ENCODE data around the gene CARD16. TPM values are rescaled to one million over a fixed set of nuclear protein-coding genes. Genes with fewer than 3 reads are reported as not detected.

Gene CARD16
- total RNA-seq, 1 donor from 2014 or later = 1.6 TPM

- no peak for DNase-seq (ENCODE audit: low spot score in 2 of 2, unreplicated experiment in 2 of 2)
- H3K27me3 Mint-ChIP-seq (ENCODE audit: low read depth) = no peaks in the 10 kb centered on the region
- H3K27ac Mint-ChIP-seq = no peak overlapping the region
- peaks cover 3% of the 10 kb centered on the region for H3K36me3 Mint-ChIP-seq
- H3K4me1 Mint-ChIP-seq = peaks cover 18% of the 10 kb centered on the region
- H3K4me3 Mint-ChIP-seq = no peak overlapping the region
- TF ChIP-seq CTCF (IDR thresholded peaks at IDR 0.05; ENCODE audit: unreplicated experiment) = no peak
- peaks cover 26% of the 10 kb centered on the region for H3K9me3 Mint-ChIP-seq
Measured at GRCh38 chr11:105049481-105049880, 4.3 kb upstream of the CARD16 start.

- H3K4me3 Mint-ChIP-seq = no peak overlapping the region
- H3K27me3 Mint-ChIP-seq (ENCODE audit: low read depth) = no peaks in the 10 kb centered on the region
- TF ChIP-seq CTCF (IDR thresholded peaks at IDR 0.05; ENCODE audit: unreplicated experiment) = no peak
- H3K36me3 Mint-ChIP-seq = peaks cover under 1% of the 10 kb centered on the region
- H3K4me1 Mint-ChIP-seq = peaks cover 20% of the 10 kb centered on the region
- no peak for DNase-seq (ENCODE audit: low spot score in 2 of 2, unreplicated experiment in 2 of 2)
- peak overlapping the region; percentile 75 for H3K27ac Mint-ChIP-seq
- H3K9me3 Mint-ChIP-seq = peaks cover 20% of the 10 kb centered on the region
Measured at GRCh38 chr11:105046898-105047579, 1.9 kb upstream of the CARD16 start.

- TF ChIP-seq CTCF (IDR thresholded peaks at IDR 0.05; ENCODE audit: unreplicated experiment) = no peak
- Mint-ChIP-seq H3K27me3 (ENCODE audit: low read depth) (no peaks in the 10 kb centered on the region), H3K9me3 (peaks cover 10% of the 10 kb centered on the region), H3K36me3 (no peaks in the 10 kb centered on the region), H3K4me1 (peaks cover 22% of the 10 kb centered on the region), H3K27ac (no peak overlapping the region), H3K4me3 (no peak overlapping the region)
- no peak for DNase-seq (ENCODE audit: low spot score in 2 of 2, unreplicated experiment in 2 of 2)
Measured at GRCh38 chr11:105045676-105046296, 651 bp upstream of the CARD16 start.

DNA sequence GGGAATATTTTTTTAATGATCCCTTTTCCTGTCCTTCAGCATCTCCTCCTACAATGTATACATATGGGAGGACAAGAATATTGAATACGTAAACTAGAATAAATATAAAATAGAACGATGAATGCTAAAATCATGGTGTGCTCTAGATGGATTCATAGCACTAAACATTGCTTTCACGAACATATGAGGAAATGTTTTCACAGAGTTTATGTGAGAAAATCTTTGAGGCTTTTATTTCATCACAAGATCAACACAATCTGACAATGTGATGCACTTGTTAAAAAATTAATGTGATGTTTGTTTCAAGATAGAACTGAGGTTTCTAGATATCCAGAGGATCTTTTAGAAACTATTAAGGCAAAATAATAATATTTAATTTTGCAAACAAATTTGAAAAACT, 3.0 kb downstream of the CARD16 start:
- Mint-ChIP-seq H3K27ac (no peak overlapping the region), H3K27me3 (ENCODE audit: low read depth) (no peaks in the 10 kb centered on the region), H3K4me1 (peaks cover 19% of the 10 kb centered on the region), H3K4me3 (no peak overlapping the region), H3K36me3 (peaks cover 4% of the 10 kb centered on the region), H3K9me3 (peaks cover 14% of the 10 kb centered on the region)
- no peak for TF ChIP-seq CTCF (IDR thresholded peaks at IDR 0.05; ENCODE audit: unreplicated experiment)
- DNase-seq (ENCODE audit: low spot score in 2 of 2, unreplicated experiment in 2 of 2) = no peak

GRCh38 chr11:105040703-105041102, 4.4 kb downstream of the CARD16 start:
- Mint-ChIP-seq H3K4me3 (no peak overlapping the region), H3K36me3 (peaks cover 9% of the 10 kb centered on the region), H3K27ac (no peak overlapping the region), H3K4me1 (peaks cover 11% of the 10 kb centered on the region), H3K27me3 (ENCODE audit: low read depth) (no peaks in the 10 kb centered on the region), H3K9me3 (peaks cover 16% of the 10 kb centered on the region)
- TF ChIP-seq CTCF (IDR thresholded peaks at IDR 0.05; ENCODE audit: unreplicated experiment) = no peak
- no peak for DNase-seq (ENCODE audit: low spot score in 2 of 2, unreplicated experiment in 2 of 2)
